Sigmoid colon (tissue), 3 donors: Measurements from ENCODE around the gene CC2D1A.

ENCODE experiments used
- POLR2A ChIP-seq, 2 donors: fragments of 450-650 bp; IDR thresholded peaks; one replicate each; pipeline ENCODE4 v1.6.1; 2016; ENCODE audit warnings: antibody characterized with exemption in 2 of 2, mild to moderate bottlenecking in 2 of 2, moderate library complexity in 2 of 2
- TF ChIP-seq, protein P1 (sequence below), 4 experiments: fragments of 450-650 bp in 3 of 4; fragments of 200-600 bp in 1 of 4; IDR thresholded peaks; one replicate each; pipeline ENCODE4 v1.5.1; 2016 to 2019; ENCODE audit warnings: antibody characterized with exemption in 4 of 4, mild to moderate bottlenecking in 3 of 4, moderate library complexity in 2 of 4

DNA sequence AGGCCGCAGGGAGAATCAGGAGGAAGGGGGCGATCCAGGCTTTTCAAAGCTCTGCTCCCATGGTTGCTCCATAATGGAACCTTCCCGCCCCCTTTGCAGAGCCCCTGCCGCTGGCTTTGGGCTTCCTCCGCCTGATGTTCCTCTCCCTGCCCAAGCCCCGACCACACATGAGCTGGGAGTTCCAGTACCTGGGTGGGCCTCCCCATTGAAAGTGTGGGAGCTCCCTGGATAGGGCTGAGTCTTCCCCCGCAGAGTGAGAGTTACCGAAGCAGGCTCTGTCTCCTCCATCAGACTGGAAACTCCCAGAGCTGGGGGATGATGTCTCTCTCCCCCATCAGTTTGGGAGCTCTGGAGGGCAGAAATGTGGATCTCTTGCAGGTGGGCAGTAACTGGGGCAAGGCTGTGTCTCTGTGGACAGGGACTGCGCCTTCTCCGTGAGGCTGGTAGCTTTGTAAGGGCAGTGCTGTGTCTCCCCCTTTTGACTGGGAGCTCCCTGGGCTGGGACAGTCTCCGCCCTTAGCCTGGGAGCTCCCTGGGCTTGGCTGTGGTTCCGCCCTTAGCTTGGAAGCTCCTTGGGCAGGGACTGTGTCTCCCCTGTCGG, 47.0 kb downstream of the CC2D1A start:
- TF ChIP-seq POLR2A (IDR thresholded peaks at IDR 0.05), result peak in 1 of 2 donors; percentile 25
- TF ChIP-seq, protein P1, sequence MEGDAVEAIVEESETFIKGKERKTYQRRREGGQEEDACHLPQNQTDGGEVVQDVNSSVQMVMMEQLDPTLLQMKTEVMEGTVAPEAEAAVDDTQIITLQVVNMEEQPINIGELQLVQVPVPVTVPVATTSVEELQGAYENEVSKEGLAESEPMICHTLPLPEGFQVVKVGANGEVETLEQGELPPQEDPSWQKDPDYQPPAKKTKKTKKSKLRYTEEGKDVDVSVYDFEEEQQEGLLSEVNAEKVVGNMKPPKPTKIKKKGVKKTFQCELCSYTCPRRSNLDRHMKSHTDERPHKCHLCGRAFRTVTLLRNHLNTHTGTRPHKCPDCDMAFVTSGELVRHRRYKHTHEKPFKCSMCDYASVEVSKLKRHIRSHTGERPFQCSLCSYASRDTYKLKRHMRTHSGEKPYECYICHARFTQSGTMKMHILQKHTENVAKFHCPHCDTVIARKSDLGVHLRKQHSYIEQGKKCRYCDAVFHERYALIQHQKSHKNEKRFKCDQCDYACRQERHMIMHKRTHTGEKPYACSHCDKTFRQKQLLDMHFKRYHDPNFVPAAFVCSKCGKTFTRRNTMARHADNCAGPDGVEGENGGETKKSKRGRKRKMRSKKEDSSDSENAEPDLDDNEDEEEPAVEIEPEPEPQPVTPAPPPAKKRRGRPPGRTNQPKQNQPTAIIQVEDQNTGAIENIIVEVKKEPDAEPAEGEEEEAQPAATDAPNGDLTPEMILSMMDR (IDR thresholded peaks at IDR 0.05), result no peak
